Activated naive CD8-positive, alpha-beta T cell treated with anti-CD3 and anti-CD28 coated beads for 36 hours (primary cell): ENCODE results near the gene ANAPC2. TPM values are rescaled to one million over a fixed set of nuclear protein-coding genes. Genes with fewer than 3 reads are reported as not detected.

Source experiments
- DNase-seq: peaks from one replicate; pipeline ENCODE4 v3.0.0; 2021
- H3K27ac Mint-ChIP-seq: one replicate; pipeline ENCODE4 v1.8.0; 2022; ENCODE audit warnings: mild to moderate bottlenecking, moderate library complexity, mixed read lengths
- H3K27me3 Mint-ChIP-seq: one replicate; pipeline ENCODE4 v1.8.0; 2022; ENCODE audit warnings: mild to moderate bottlenecking, mixed read lengths
- H3K36me3 Mint-ChIP-seq: one replicate; pipeline ENCODE4 v1.8.0; 2021; ENCODE audit warnings: mild to moderate bottlenecking, mixed read lengths
- H3K4me1 Mint-ChIP-seq: one replicate; pipeline ENCODE4 v1.8.0; 2021; ENCODE audit warnings: mixed read lengths
- H3K4me3 Mint-ChIP-seq: one replicate; pipeline ENCODE4 v1.8.0; 2022; ENCODE audit warnings: mild to moderate bottlenecking, moderate library complexity, mixed read lengths
- H3K9me3 Mint-ChIP-seq: one replicate; pipeline ENCODE4 v1.8.0; 2022; ENCODE audit warnings: mixed read lengths
- total RNA-seq, 2 experiments: library from RNA; stranded (reverse); gene quantifications; one replicate each; pipeline ENCODE4 v1.2.3, GENCODE V29; 2021

The ANAPC2 gene
- total RNA-seq, 2 experiments from 2014 or later, result 42.6 to 48.3 TPM

DNA sequence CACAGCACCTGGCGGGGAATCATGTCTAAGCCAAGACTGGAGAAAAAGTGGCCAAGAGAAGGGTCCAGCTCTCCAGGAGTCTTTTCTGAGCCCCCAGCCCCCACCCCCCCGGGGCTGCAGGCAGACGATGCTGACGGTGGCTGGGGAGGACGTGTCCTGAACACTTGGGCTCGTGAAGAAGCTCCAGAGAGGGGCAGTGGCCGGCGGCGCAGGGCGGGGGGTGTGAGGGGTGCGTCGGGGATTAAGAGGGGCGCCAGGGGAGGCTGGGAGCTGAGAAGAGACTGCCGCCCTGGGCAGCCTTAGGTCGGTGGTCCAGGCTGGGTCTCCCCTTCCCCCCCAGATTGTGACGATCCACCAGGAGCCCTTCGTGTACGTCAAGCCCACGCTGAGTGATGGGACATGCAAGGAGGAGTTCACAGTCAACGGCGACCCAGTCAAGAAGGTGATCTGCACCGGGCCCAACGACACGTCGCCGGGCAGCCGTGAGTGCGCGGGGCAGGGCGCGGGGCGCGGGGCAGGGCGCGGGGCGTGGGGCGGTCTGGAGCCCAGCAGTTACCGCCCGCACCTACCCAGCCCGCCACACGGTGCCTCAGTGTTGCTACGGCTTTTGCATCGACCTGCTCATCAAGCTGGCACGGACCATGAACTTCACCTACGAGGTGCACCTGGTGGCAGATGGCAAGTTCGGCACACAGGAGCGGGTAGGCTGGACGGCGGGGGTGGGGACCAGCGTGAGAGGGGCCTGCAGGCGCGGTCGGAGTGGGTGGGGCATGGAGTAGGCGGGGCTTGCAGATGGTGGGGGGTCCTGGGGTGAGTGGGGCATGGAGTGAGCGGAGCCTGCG is 27.4 kb downstream of the ANAPC2 start:
- Mint-ChIP-seq H3K27me3 (peaks cover 76% of the 10 kb centered on the region), H3K9me3 (no peaks in the 10 kb centered on the region), H3K27ac (no peak overlapping the region), H3K4me3 (no peak overlapping the region), H3K36me3 (no peaks in the 10 kb centered on the region), H3K4me1 (peaks cover 13% of the 10 kb centered on the region)
- no peak for DNase-seq

DNA sequence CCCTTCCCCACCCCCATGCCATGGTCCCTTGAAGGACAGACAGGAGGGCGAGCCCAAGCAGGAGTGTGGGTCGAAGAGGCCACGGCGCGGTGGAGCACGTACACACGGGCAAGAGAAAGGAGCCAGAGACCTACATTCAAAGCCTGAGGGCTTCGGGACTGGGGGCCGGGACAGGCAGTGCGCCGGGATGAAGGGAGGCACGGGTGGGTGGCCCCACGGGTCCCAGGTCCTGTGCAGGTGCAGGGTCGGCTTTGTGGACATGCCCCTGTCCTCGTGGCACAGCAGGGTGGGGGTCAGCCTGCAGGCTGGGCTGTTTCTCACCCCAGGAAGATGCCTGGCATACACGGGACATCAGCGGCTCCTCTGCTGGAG is 28.3 kb downstream of the ANAPC2 start:
- peaks cover 13% of the 10 kb centered on the region for H3K4me1 Mint-ChIP-seq
- no peak for DNase-seq
- no peak overlapping the region for H3K4me3 Mint-ChIP-seq
- no peaks in the 10 kb centered on the region for H3K36me3 Mint-ChIP-seq
- peaks cover 75% of the 10 kb centered on the region for H3K27me3 Mint-ChIP-seq
- no peaks in the 10 kb centered on the region for H3K9me3 Mint-ChIP-seq
- no peak overlapping the region for H3K27ac Mint-ChIP-seq

DNA sequence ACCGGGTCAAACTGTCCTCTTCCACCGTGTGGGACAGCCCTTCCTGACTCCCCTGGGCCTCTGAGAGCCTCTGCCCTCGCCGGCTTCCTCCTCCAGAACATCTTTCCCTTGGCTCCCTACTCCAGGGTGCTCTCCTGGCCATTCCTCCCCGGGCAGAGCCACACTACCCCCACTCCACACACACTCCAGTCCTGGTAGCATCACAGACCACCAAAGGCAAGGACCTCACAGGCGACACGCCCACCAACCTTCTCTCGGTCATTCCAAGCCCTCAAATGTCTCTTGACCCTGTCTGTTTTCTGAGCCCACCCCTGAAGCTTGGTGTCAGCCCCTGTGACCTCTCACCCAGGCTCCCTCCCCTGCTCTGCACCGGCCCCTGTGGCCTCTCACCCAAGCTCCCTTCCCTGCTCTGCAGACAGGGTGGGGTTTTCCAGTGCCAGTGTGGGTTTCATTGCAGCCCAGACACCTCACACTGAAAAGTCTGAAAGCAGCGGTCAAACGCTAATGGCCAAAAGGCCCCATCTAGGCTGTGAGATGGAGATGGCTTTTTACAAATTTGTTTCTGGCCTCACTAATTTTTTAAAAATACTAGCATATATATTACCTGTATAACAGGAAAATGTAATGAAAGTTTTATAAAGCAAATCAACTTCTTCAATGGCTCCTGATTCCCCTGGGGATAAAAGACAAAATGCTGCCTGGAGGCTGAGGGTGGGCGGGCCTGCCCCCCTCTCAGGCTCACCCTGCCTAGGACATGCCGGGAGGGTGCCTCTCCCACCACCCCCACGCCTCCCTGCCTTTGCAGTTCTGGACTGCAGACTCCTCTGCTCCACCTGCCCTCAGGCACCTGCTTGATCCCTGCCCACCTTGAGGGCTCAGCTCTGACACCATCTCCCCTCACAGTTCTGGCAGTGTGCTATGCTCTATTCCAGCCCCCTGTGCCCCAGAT is 29.0 kb downstream of the ANAPC2 start:
- H3K9me3 Mint-ChIP-seq, result no peaks in the 10 kb centered on the region
- DNase-seq, result no peak
- no peaks in the 10 kb centered on the region for H3K36me3 Mint-ChIP-seq
- peaks cover 70% of the 10 kb centered on the region for H3K27me3 Mint-ChIP-seq
- H3K4me1 Mint-ChIP-seq, result peaks cover 13% of the 10 kb centered on the region
- no peak overlapping the region for H3K27ac Mint-ChIP-seq
- H3K4me3 Mint-ChIP-seq, result no peak overlapping the region

DNA sequence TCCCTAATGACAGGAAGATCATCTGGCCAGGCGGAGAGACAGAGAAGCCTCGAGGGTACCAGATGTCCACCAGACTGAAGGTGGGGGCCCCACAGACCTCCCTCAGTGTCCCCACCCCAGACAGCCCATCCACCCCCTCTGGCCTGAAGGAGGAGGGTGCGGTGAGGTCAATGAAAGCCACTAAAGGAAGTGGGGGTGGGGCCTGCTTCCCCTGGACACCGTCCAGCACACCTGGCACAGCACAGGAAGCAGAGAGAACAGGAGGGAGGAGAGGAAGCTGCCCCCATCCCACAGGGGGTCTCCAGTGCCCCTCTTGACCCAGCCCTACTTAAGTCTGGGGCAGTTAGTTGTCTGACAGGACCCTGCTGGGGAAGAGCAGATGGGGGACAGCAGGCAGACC is 29.7 kb downstream of the ANAPC2 start:
- no peak for DNase-seq
- H3K27me3 Mint-ChIP-seq, result peaks cover 66% of the 10 kb centered on the region
- H3K4me3 Mint-ChIP-seq, result no peak overlapping the region
- peaks cover 13% of the 10 kb centered on the region for H3K4me1 Mint-ChIP-seq
- H3K27ac Mint-ChIP-seq, result no peak overlapping the region
- no peaks in the 10 kb centered on the region for H3K36me3 Mint-ChIP-seq
- no peaks in the 10 kb centered on the region for H3K9me3 Mint-ChIP-seq

DNA sequence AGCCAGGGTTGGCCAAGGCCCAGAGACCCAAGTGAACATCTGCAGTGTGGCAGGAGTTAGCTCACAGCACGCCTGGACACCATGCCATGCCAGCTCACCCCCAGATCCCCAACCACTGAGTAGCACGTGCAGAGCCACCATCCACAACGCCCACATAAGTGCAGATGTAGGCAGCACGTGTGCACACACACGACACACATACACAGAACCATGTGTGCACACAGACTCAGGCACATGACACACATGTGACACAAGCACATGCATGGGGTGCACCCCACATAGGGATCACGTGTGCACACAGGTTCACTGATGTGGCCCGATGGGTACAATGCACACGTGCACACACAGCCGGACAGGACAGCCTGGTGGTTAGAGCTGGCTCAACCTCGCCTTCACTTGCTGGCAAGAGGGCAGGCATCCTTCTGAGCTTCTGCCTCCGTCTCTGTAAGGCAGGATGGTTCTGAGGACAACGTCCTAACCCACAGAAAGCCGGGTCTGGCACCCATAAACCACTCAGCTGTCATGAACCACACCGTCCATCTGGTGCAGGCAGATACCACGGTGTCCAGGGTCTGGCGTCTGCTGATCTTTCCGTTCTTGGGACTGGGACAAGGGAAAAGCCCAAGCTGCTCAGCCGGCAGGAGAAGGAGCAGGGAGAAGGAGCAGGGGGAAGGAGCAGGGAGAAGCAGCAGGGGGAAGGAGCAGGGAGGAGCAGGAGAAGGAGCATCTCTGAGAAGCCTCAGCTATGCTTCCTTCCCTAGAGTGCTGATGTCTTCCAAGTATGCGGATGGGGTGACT is 30.5 kb downstream of the ANAPC2 start:
- Mint-ChIP-seq H3K27ac (no peak overlapping the region), H3K9me3 (no peaks in the 10 kb centered on the region), H3K4me3 (no peak overlapping the region)

DNA sequence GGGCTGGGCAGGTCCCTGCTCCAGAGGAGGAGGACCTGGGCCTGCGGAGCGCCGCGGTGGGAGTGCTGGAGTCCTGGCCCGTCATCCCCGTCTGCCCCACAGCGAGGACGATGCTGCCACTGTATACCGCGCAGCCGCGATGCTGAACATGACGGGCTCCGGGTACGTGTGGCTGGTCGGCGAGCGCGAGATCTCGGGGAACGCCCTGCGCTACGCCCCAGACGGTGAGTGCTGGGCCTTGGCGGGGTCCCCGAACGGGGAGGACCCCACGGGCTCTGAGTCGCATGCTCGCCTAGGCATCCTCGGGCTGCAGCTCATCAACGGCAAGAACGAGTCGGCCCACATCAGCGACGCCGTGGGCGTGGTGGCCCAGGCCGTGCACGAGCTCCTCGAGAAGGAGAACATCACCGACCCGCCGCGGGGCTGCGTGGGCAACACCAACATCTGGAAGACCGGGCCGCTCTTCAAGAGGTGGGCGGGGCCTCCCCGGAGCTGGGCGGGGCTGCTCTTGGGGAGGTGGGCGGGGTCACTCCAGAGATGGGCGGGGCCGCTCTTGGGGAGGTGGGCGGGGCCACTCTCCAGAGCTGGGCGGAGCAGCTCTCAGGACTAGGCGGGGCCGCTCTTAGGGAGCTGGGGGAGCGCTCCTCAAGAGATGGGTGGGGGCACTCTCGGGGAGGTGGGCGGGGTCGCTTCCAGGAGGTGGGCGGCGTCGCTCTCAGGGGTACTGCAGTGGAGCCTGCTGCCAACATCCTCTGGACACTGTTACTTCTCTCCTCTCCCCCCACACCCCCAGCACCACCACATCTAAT is 31.6 kb downstream of the ANAPC2 start:
- no peak overlapping the region for H3K27ac Mint-ChIP-seq
- peak; percentile 66 for DNase-seq
- peaks cover 55% of the 10 kb centered on the region for H3K27me3 Mint-ChIP-seq
- no peaks in the 10 kb centered on the region for H3K36me3 Mint-ChIP-seq
- no peaks in the 10 kb centered on the region for H3K9me3 Mint-ChIP-seq
- peaks cover 13% of the 10 kb centered on the region for H3K4me1 Mint-ChIP-seq
- H3K4me3 Mint-ChIP-seq, result peak overlapping the region; percentile 11

More for the DNA sequence above, 30.5 kb downstream of the ANAPC2 start:
- H3K4me1 Mint-ChIP-seq, result peaks cover 13% of the 10 kb centered on the region
- H3K36me3 Mint-ChIP-seq, result no peaks in the 10 kb centered on the region
- DNase-seq, result no peak
- peaks cover 59% of the 10 kb centered on the region for H3K27me3 Mint-ChIP-seq

DNA sequence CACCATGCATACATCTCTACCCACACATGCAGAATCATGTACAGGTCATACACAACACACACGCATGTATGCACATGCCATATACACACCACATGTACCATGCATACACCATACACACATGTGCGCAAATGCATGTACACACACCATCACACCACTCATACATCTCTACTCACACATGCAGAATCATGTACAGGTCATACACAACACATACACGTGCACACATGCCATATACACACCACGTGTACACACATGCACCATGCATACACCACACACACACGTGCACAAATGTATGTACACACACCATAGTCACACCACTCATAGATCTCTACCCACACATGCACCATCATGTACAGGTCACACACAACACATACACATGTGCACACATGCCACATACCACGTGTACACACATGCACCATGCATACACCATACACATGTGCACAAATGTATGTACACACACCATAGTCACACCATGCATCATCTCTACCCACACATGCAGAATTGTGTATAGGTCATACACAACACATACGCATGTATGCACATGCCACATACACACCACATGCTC is 35.4 kb downstream of the ANAPC2 start:
- Mint-ChIP-seq H3K27ac (no peak overlapping the region), H3K27me3 (peaks cover 17% of the 10 kb centered on the region), H3K36me3 (no peaks in the 10 kb centered on the region), H3K4me1 (no peaks in the 10 kb centered on the region), H3K4me3 (no peak overlapping the region), H3K9me3 (no peaks in the 10 kb centered on the region)
- no peak for DNase-seq

DNA sequence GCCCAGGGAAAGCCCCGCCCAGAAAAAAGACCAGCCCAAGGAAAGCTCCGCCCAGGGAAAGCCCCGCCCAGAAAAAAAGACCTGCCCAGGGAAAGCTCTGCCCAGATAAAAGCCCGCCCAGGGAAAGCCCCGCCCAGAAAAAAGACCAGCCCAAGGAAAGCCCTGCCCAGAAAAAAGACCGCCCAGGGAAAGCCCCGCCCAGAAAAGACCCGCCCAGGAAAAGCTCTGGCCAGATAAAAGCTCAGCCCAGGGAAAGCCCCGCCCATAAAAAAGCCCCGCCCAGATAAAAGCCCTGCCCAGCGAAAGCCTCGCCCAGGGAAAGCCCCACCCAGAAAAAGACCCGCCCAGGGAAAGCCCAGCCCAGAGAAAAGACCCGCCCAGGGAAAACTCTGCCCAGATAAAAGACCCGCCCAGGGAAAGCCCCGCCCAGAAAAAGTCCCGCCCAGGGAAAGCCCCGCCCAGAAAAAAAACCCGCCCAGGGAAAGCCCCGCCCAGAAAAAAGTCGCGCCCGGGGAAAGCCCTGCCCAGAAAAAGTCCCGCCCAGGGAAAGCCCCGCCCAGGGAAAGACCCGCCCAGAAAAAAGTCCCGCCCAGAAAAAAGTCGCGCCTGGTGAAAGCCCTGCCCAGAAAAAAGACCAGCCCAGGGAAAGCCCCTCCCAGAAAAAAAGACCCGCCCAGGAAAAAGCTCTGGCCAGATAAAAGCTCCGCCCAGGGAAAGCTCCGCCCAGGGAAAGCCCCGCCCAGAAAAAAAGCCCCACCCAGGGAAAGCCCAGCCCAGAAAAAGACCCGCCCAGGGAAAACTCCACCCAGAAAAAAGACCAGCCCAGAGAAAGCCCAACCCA is 37.5 kb downstream of the ANAPC2 start:
- Mint-ChIP-seq H3K36me3 (no peaks in the 10 kb centered on the region), H3K4me3 (no peak overlapping the region), H3K27me3 (peaks cover 17% of the 10 kb centered on the region), H3K4me1 (no peaks in the 10 kb centered on the region), H3K27ac (peak overlapping the region; percentile 70), H3K9me3 (no peaks in the 10 kb centered on the region)
- peak; percentile 70 for DNase-seq

DNA sequence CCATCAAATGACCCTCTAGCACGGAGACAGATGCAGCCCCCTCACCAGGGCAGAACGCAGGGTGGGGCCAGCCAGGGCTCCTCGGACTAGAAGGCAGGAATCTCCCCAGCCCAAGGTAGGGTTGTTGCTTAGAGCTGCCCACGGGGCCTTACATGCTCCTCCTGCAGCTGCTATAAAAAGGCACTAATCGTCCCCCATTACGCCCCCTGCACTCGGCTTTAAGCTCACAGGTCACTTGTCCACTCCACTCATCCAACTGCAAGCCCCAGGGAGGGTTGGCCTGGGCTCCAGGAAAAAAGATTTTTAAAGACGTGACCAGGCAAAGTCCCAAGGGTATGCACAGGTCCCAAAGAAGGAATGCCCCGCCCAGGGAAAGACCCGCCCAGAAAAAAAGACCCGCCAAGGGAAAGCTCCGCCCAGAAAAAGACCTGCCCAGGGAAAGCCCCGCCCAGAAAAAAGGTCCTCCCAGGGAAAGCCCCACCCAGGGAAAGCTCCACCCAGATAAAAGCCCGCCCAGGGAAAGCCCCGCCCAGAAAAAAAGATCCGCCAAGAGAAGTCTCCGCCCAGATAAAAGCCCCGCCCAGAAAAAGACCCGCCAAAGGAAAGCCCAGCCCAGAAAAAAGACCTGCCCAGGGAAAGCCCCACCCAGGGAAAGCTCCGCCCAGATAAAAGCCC is 38.3 kb downstream of the ANAPC2 start:
- DNase-seq, result no peak
- no peaks in the 10 kb centered on the region for H3K9me3 Mint-ChIP-seq
- H3K36me3 Mint-ChIP-seq, result no peaks in the 10 kb centered on the region
- no peak overlapping the region for H3K4me3 Mint-ChIP-seq
- peaks cover 12% of the 10 kb centered on the region for H3K27me3 Mint-ChIP-seq
- H3K27ac Mint-ChIP-seq, result no peak overlapping the region
- no peaks in the 10 kb centered on the region for H3K4me1 Mint-ChIP-seq

DNA sequence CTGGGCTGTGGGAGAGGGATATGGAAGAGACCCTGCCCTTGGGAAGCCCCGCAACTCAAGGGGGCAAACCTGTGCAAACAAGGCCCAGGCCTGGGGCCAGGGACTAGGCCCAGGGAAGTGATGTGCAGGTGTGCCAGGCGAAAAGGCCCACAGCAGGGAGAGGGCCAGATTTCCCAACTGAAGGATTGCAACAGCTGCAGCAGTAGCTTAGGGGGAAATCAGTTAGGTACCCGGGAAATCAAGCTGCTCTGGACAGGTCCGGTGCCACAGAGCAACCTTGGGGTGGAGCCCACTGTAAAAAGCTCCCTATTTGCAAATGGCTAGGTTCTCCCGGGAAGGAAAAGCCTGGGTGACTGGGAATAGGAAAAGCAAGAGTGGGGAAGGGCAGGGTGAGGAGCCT is 39.0 kb downstream of the ANAPC2 start:
- Mint-ChIP-seq H3K4me1 (no peaks in the 10 kb centered on the region), H3K27me3 (peaks cover 14% of the 10 kb centered on the region), H3K27ac (no peak overlapping the region), H3K9me3 (no peaks in the 10 kb centered on the region), H3K4me3 (no peak overlapping the region), H3K36me3 (no peaks in the 10 kb centered on the region)
- no peak for DNase-seq

DNA sequence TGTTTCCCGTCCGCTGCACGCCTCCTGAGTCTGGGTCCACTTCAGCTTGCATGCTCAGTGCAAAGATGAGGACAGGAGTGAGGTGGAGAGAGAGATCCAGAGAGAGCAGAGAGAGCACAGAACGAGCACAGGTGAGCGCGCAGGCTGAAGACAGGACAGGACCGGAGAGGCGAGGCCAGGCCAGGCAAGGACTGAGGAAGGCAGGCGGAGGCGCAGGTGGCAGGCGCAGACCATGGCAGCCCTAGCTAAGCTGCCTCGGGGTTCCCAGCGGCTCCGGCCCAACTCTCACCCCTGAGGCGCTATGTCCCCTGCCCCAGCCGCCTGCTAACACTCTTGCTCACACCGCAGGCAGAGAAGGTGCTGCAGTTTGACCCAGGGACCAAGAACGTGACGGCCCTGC is 39.7 kb downstream of the ANAPC2 start:
- Mint-ChIP-seq H3K36me3 (no peaks in the 10 kb centered on the region), H3K4me3 (no peak overlapping the region), H3K27me3 (peaks cover 21% of the 10 kb centered on the region), H3K27ac (no peak overlapping the region), H3K9me3 (no peaks in the 10 kb centered on the region), H3K4me1 (no peaks in the 10 kb centered on the region)
- DNase-seq, result no peak

DNA sequence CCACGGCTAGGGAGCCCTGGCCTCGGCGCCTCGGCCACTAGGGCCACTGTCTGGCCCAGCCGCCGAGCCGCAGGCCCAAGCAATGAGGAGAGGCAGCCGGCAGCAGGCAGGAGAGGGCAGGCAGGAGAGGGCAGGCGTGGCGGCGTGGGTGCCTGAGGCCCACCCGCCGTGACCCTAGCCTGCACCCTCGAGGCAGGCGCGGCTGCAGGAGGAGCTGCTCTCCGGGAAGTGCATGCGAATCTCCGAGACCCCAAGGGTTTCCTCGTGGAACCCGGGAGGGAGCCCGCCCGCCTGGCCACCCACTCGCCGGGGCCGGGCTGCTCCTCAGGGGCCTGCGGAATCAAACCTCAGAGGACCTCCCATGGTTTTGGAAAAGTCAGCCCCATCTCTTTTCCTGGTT is 40.1 kb downstream of the ANAPC2 start:
- H3K27me3 Mint-ChIP-seq, result peaks cover 25% of the 10 kb centered on the region
- no peak overlapping the region for H3K27ac Mint-ChIP-seq
- no peak for DNase-seq
- H3K4me1 Mint-ChIP-seq, result no peaks in the 10 kb centered on the region
- no peak overlapping the region for H3K4me3 Mint-ChIP-seq
- no peaks in the 10 kb centered on the region for H3K9me3 Mint-ChIP-seq
- no peaks in the 10 kb centered on the region for H3K36me3 Mint-ChIP-seq

DNA sequence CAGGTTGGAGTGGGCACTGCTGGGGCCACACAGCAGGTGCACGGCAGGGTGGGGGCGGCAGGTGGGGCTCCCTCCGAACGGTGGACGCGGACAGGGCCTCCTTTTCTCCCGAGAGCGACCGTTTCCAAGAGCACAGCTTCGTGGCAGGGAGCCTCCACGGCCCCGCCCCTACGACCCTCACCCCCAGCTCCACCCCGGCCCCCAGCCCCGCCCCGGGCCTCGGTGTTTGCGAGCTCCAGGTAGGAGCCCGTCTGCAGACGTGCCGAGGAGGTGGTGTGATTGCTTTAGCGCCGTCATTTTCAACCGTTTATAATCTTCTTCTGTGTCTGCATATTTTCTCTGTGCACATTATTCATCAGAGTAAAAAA is 40.6 kb downstream of the ANAPC2 start:
- Mint-ChIP-seq H3K27me3 (peaks cover 27% of the 10 kb centered on the region), H3K4me1 (no peaks in the 10 kb centered on the region), H3K36me3 (no peaks in the 10 kb centered on the region), H3K27ac (no peak overlapping the region), H3K9me3 (no peaks in the 10 kb centered on the region), H3K4me3 (no peak overlapping the region)
- no peak for DNase-seq
